Measurements from ENCODE around the gene KCNIP4. TPM values are rescaled to one million over a fixed set of nuclear protein-coding genes. Genes with fewer than 3 reads are reported as not detected.

Gene KCNIP4
- total and polyA plus RNA-seq, 2 of the 8 experiments (the other 6 are each of a cell fraction or from before 2014, with no cell fraction given), result 0.06 TPM; not detected in 1

GRCh38 chr4:21982087-21982486 lies 33.5 kb upstream of the KCNIP4 start:
- H3K27ac ChIP-seq (ENCODE audit: low read depth, low read length), result no peak overlapping the region
- H2BK12ac ChIP-seq (ENCODE audit: low read depth, low read length), result no peak overlapping the region
- no peak overlapping the region for H3K4ac ChIP-seq (replicated peaks; ENCODE audit: insufficient read length, low read depth, low read length)
- H3K79me1 ChIP-seq (ENCODE audit: low read depth, low read length), result no peaks in the 10 kb centered on the region
- no peak overlapping the region for H3K9ac ChIP-seq (replicated peaks in 1 of 4; ENCODE audit: extremely low read depth in 1 of 4, low read depth in 3 of 4, low read length in 3 of 4)
- no peak overlapping the region for H2BK20ac ChIP-seq (ENCODE audit: low read length)
- H4K91ac ChIP-seq (replicated peaks; ENCODE audit: insufficient read length, low read length), result no peak overlapping the region
- no peak overlapping the region for H2AFZ ChIP-seq (ENCODE audit: low read length)
- H2BK120ac ChIP-seq (replicated peaks; ENCODE audit: low read depth, low read length), result no peak overlapping the region
- H3K18ac ChIP-seq (ENCODE audit: extremely low read depth, low read length), result no peak overlapping the region
- H3K23ac ChIP-seq (ENCODE audit: insufficient read length), result no peak overlapping the region
- ChIA-PET CTCF (ENCODE audit: partially characterized antibody) (interaction anchor here (1.2 kb wide), 1 partner anchor 28 kb away, joined by 3 read pairs; no protein-coding TSS in a partner anchor), POLR2A (ENCODE audit: partially characterized antibody) (no interaction called here)
- no peaks in the 10 kb centered on the region for H3K79me2 ChIP-seq (ENCODE audit: control insufficient read depth in 1 of 2, insufficient read depth in 2 of 2, low read length in 2 of 2)
- no peaks in the 10 kb centered on the region for H3K23me2 ChIP-seq (ENCODE audit: low read depth, low read length)
- H3K9me3 ChIP-seq (ENCODE audit: insufficient read depth in 2 of 2, low read depth in 1 of 2, low read length in 1 of 2), result no peaks in the 10 kb centered on the region
- no peak overlapping the region for H2BK5ac ChIP-seq (ENCODE audit: low read depth, low read length)
- H4K5ac ChIP-seq (ENCODE audit: insufficient read length, low read depth, low read length), result no peak overlapping the region
- H4K8ac ChIP-seq (ENCODE audit: extremely low read depth, insufficient read depth, low read length), result no peak overlapping the region
- H2AK5ac ChIP-seq (ENCODE audit: low read depth, low read length), result no peak overlapping the region
- no peaks in the 10 kb centered on the region for H3K27me3 ChIP-seq (replicated peaks in 1 of 4; ENCODE audit: control insufficient read depth in 3 of 4, extremely low read depth in 1 of 4, insufficient read depth in 3 of 4, low read length in 3 of 4)
- no peaks in the 10 kb centered on the region for H3K4me1 ChIP-seq (replicated peaks in 1 of 4; ENCODE audit: control insufficient read depth in 3 of 4, insufficient read depth in 4 of 4, low read length in 3 of 4)
- FAIRE-seq (no peak), DNase-seq (ENCODE audit: low read depth in 1 of 2, low spot score in 2 of 2) (no peak)
- H3K4me3 ChIP-seq (ENCODE audit: extremely low read depth in 1 of 4, insufficient read depth in 2 of 4, low read depth in 3 of 4, low read length in 4 of 4), result no peak overlapping the region
- no peak overlapping the region for H3K14ac ChIP-seq (ENCODE audit: insufficient read length)
- no peak overlapping the region for H3K56ac ChIP-seq (replicated peaks; ENCODE audit: insufficient read length, low read depth, low read length)
- H2BK15ac ChIP-seq (ENCODE audit: low read length), result no peak overlapping the region
- H3K36me3 ChIP-seq (ENCODE audit: control insufficient read depth in 2 of 4, insufficient read depth in 4 of 4, low read length in 3 of 4), result no peaks in the 10 kb centered on the region
- no peaks in the 10 kb centered on the region for H4K20me1 ChIP-seq (replicated peaks in 1 of 2; ENCODE audit: control insufficient read depth in 1 of 2, insufficient read depth in 2 of 2, low read length in 2 of 2)
- peak; percentile 96 for TF ChIP-seq MAFK (IDR thresholded peaks at IDR 0.05; ENCODE audit: low read depth, low read length)
- no peak for TF ChIP-seq BRCA1 (IDR thresholded peaks at IDR 0.05; ENCODE audit: low read depth, low read length)
- WGBS, 2 experiments (ENCODE audit: extremely low coverage in 1 of 2, insufficient coverage in 1 of 2, insufficient read length in 1 of 2, insufficient replicate concordance in 2 of 2, low coverage in 1 of 2, low lambda C conversion rate in 2 of 2, missing lambda C conversion rate in 1 of 2), result 81% methylated on average over 1 of the region's 1 CpG; no CpG with 5 or more reads in 1 of the 2 experiments
- no peak overlapping the region for H3K4me2 ChIP-seq (ENCODE audit: insufficient read depth in 1 of 2, low read depth in 2 of 2, low read length in 2 of 2)

Measured in H1 (cell line).